Ishikawa (cell line): ENCODE data around the gene CACUL1.

Experiments used
- CEBPB ChIP-seq: IDR thresholded peaks from 2 replicates; pipeline ENCODE4 v1.6.1; 2012
- CREB1 ChIP-seq: IDR thresholded peaks from 2 replicates; pipeline ENCODE4 v1.6.1; 2012; ENCODE audit warnings: low read depth
- EGR1 ChIP-seq: IDR thresholded peaks from 2 replicates; pipeline ENCODE4 v1.6.1; 2012
- EP300 ChIP-seq: IDR thresholded peaks from 2 replicates; pipeline ENCODE4 v1.6.1; 2012; ENCODE audit warnings: borderline replicate concordance
- RAD21 ChIP-seq: IDR thresholded peaks from 2 replicates; pipeline ENCODE4 v1.6.1; 2012; ENCODE audit warnings: low read depth
- TAF1 ChIP-seq: IDR thresholded peaks from 2 replicates; pipeline ENCODE4 v1.6.1; 2012; ENCODE audit warnings: low read depth, mild to moderate bottlenecking
- TCF12 ChIP-seq: IDR thresholded peaks from 2 replicates; pipeline ENCODE4 v1.6.1; 2012; ENCODE audit warnings: low read depth
- TEAD4 ChIP-seq: IDR thresholded peaks from 2 replicates; pipeline ENCODE4 v1.6.1; 2012
- YY1 ChIP-seq: IDR thresholded peaks from 2 replicates; pipeline ENCODE4 v1.6.1; 2012; ENCODE audit warnings: low read depth
- TF ChIP-seq, protein P1 (sequence below): IDR thresholded peaks from 2 replicates; pipeline ENCODE4 v1.6.1; 2012
- TF ChIP-seq, protein P2 (sequence below): IDR thresholded peaks from 2 replicates; pipeline ENCODE4 v1.6.1; 2012; ENCODE audit warnings: low read depth, mild to moderate bottlenecking

DNA sequence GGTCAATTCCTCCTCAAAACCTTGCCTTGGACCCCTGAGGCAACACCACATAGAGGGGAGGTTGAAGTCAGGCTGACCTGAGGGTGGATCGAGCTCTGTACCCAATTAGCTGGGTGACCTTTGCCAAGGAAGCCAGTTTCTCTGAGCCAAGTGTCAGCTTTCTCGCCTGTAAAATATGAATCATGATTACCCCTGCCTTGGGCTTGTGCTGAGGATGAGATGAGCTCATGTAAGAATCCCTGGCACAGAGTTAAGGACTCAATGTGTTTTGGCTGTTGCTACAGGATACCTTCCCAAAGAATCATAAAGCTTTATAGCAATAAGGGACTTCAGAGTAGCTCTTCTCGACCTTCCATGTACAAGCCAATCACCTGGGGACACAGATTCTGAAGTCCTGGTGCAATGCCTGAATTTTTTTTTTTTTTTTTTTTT lies 43.5 kb upstream of the CACUL1 start:
- TF ChIP-seq RAD21 (no peak), CEBPB (no peak), TCF12 (no peak), EP300 (no peak), CREB1 (no peak), TAF1 (no peak), YY1 (no peak), EGR1 (no peak), TEAD4 (no peak)
- TF ChIP-seq, protein P1, sequence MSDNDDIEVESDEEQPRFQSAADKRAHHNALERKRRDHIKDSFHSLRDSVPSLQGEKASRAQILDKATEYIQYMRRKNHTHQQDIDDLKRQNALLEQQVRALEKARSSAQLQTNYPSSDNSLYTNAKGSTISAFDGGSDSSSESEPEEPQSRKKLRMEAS = no peak
- TF ChIP-seq, protein P2, sequence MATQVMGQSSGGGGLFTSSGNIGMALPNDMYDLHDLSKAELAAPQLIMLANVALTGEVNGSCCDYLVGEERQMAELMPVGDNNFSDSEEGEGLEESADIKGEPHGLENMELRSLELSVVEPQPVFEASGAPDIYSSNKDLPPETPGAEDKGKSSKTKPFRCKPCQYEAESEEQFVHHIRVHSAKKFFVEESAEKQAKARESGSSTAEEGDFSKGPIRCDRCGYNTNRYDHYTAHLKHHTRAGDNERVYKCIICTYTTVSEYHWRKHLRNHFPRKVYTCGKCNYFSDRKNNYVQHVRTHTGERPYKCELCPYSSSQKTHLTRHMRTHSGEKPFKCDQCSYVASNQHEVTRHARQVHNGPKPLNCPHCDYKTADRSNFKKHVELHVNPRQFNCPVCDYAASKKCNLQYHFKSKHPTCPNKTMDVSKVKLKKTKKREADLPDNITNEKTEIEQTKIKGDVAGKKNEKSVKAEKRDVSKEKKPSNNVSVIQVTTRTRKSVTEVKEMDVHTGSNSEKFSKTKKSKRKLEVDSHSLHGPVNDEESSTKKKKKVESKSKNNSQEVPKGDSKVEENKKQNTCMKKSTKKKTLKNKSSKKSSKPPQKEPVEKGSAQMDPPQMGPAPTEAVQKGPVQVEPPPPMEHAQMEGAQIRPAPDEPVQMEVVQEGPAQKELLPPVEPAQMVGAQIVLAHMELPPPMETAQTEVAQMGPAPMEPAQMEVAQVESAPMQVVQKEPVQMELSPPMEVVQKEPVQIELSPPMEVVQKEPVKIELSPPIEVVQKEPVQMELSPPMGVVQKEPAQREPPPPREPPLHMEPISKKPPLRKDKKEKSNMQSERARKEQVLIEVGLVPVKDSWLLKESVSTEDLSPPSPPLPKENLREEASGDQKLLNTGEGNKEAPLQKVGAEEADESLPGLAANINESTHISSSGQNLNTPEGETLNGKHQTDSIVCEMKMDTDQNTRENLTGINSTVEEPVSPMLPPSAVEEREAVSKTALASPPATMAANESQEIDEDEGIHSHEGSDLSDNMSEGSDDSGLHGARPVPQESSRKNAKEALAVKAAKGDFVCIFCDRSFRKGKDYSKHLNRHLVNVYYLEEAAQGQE = no peak
